GM18868 (cell line): ENCODE data around the gene VPS8.

Source experiments
- ATAC-seq: cut with Tn5 transposase; IDR thresholded peaks from one replicate; pipeline ENCODE4 v1.9.1; 2021; ENCODE audit warnings: mild to moderate bottlenecking, moderate library complexity; ENCODE audit not compliant: unreplicated experiment

Gene VPS8

GRCh38 chr3:185040425-185040824 is 228.5 kb downstream of the VPS8 start:
- ATAC-seq = no peak

DNA sequence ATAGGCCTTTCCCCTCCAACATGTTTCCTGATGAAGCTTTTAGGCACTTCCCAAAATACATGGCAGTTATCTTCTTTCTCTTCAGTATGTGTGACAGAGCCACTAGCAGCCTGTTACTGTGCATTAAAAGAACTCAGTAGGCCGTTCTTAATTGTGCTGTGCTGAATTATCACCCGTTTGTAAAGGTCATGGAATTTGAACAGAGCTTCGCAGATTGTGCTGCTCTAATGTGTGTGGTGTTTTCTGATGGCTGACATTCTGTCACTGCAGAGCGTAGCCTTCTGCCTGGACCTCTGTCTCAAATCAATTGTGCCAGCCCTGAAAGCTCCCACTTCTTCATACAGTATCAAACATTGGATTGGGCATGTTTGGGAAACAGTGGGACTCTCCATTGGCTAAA is 229.6 kb downstream of the VPS8 start:
- no peak for ATAC-seq

DNA sequence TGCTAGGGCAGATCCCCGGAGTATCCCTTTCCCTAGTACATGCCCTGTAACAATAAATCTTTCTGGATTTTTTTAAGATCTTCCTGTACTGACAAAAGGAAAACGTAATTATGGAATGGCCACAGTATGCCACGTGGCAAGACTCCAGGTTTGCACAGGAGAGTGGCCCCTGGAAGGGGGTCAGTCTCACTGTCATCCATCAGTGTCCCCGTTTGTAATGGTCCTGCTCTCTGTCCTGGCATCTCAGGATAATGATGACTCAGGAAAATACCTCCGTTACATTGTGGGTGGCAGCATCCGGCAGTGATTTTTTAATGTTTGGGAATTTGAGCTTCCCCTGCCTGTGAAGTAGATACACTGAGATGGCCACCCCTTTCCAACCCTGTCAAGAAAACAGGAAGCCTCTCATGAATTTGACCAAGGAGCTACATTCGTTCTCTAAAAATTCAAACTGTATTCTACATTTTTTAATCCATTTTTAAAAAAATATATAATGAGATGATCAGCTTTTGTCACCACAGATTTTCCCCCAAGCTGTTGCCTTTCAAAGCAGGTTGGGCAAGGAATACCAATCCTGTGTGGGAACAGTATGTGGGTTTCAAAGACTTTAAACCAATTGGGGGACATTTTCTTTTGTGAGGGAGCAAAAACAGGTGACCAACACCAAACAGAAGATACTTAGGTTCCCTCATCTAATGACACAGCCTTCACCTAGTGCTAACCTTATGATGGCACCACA is 230.5 kb downstream of the VPS8 start:
- no peak for ATAC-seq

GRCh38 chr3:185046164-185046515 is 234.2 kb downstream of the VPS8 start:
- no peak for ATAC-seq

DNA sequence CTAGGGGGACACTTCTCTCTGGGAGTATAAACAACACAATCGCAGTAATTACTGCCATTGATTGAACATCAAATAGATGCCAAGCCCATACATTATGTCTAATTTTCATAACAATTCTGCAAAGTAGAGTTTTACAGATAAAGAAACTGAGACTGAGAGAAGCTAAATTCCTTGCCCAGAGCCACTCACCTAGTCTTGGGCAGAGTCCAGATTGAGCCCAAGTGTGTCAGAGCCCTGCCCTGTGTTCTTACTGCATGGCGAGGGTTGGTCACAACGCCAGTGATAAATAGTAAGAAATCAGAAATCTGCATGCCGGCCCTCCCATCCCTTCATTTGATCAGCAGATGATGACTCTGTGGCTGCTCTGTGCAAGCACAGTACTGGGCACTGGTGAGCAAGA is 234.6 kb downstream of the VPS8 start:
- ATAC-seq = no peak

GRCh38 chr3:185049710-185050109 is 237.7 kb downstream of the VPS8 start:
- ATAC-seq = no peak

GRCh38 chr3:185051801-185052200 is 239.8 kb downstream of the VPS8 start:
- no peak for ATAC-seq

DNA sequence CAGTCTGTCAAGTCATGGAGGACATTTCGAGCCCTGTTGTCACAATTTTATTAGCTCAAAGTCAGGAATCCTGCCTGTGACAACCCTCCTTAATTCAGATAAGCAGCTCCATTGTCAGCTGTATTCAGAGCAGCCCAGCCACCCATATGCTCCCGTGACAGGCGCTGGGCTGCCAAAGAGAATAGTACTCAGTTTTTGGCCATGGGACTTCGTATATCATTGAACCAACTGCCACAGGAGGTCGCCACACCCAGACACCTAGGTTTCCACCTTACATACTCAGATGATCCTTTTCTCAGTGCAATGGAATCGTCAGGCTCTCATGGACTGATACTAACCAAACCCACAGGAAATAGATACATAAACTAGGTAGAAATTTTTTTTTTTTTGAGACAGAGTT is 240.7 kb downstream of the VPS8 start:
- no peak for ATAC-seq

- no peak for ATAC-seq
Measured at GRCh38 chr3:185056908-185057307, 244.9 kb downstream of the VPS8 start.

DNA sequence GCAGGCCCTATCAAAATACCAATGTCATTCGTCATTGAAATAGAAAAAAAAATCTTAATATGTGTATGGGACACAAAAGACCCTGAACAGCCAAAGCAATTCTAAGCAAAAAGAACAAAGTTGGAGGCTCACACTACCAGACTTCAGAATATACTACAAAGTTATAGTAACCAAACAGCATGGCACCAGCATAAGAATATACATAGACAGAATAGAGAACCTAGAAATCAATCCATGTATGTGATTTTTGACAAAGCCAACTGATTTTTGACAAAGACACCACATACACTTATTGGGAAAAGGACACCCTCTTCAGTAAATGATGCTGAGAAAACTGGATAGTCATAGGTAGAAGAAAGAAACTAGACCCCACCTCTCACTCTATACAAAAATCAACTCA is 245.9 kb downstream of the VPS8 start:
- no peak for ATAC-seq

GRCh38 chr3:185058796-185059195 is 246.8 kb downstream of the VPS8 start:
- no peak for ATAC-seq

DNA sequence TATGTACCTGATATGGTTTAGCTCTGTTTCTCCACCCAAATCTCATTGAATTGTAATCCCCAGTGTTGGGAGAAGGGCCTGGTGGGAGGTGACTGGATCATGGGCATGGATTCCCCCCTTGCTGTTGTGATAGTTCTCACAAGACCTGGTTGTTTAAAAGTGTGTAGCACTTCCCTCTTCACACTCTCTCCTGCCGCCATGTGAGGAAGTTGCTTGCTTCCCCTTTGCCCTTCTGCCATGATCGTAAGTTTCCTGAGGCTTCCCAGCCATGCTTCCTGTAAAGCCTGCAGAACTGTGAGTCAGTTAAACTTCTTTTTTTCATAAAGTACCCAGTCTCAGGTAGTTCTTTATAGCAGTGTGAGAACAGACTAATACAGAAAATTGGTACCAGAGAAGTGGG is 247.8 kb downstream of the VPS8 start:
- no peak for ATAC-seq

DNA sequence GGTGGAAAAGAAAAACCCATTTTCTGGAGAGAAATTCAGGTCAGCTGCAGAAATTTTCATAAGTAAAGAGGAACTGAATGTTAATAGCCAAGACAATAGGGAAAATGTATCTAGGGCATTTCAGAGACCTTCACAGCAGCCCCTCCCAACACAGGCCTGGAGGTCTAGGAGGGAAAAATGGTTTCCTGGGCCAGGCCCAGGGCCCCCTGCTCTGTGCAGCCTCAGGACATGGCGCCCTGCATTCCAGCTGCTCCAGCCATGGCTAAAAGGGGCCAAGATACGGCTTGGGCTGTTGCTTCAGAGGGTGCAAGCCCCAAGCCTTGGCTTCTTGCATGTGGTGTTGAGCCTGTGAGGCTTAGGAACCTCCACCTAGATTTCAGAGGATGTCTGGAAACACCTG is 248.7 kb downstream of the VPS8 start:
- ATAC-seq = no peak

DNA sequence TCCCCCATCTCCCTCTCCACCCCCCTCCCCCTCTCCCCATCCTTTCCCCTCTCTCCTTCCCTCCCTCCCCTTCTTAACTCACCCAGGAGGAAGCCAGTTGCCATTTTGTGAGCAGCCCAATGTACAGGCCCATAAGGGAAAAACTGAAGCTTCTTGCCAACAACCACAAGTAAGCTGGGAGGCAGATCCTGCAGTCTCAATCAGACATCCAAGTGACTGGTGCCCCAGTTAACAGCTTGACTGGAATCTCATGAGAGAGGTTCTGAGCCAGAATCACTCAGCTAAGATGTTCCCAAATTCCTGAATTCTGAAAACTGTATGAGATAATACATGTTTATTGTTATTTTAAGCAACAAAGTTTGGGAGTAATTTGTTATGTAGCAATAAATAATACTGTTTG is 250.2 kb downstream of the VPS8 start:
- no peak for ATAC-seq

DNA sequence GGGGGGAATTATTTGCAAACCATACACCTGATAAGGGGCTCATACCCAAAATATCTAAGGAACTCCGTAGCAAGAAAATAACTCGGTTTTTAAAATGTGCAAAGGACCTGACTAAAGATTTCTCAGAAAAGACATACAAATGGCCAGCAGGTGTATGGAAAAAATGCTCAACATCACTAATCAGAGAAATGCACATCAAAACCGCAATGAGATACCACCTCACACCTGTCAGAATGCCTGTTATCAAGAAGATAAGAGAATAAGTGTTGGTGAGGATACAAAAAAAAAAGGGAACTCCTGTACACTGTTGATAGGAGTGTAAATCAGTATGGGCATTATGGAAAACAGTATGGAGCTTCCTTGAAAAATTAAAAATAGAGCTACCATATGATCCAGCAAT is 251.5 kb downstream of the VPS8 start:
- ATAC-seq = no peak

DNA sequence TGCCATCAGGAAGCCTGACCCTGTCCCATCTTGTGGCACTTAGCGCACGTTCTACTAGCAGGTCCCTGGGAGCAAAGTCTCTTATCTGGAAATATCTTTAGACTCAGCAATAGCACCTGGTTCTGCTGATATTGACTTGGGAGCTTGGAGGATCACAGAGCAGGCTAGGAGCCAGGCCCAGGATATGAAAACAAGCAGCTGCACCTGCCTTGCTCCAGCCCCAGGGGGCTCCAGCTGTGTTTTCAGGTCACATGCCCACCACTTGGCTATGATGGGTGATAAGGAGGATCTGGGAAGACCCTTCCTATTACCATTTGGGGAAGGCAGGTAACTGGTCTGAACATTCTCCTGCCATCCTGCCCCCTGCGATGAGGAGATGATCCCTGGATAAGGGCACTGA is 253.1 kb downstream of the VPS8 start:
- no peak for ATAC-seq

DNA sequence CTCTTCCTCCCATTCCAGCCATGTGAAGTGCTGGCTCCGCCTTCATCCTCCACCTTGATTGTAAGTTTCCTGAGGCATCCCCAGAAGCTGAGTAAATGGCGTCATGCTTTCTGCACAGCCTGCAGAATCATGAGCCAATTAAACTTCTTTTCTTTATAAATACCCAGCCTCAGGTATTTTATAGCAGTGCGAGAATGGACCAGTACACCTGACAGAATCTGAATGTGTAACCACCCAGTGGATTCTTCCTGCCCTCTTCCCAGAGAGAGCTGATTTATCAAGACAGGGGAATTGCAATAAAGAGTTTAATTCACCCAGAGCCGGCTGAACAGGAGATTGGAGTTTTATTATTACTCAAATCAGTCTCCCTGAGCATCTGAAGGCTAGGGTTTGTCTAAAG is 254.3 kb downstream of the VPS8 start:
- ATAC-seq = no peak

DNA sequence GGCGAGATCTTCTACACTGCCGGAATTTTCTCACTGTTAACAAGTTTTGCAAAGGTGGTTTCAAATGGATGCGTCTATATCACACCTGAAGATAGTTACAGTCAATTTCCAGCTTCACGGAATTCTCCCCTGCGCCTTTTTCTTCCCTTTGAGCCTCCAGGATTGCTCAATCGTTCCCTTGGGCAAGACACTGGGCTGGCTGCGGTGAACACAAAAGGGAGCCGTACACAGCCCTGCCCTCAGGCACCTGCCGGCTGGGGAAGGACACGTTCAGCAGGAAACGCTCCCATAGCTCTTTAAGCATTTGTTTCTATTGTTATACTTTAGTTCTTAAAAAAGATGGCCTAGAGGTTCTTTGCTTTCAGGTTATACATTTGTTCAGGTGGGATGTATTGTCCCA is 255.2 kb downstream of the VPS8 start:
- no peak for ATAC-seq

- ATAC-seq = no peak
Measured at GRCh38 chr3:185069037-185070030, 257.4 kb downstream of the VPS8 start.

GRCh38 chr3:185070491-185071286 is 258.7 kb downstream of the VPS8 start:
- ATAC-seq = no peak

DNA sequence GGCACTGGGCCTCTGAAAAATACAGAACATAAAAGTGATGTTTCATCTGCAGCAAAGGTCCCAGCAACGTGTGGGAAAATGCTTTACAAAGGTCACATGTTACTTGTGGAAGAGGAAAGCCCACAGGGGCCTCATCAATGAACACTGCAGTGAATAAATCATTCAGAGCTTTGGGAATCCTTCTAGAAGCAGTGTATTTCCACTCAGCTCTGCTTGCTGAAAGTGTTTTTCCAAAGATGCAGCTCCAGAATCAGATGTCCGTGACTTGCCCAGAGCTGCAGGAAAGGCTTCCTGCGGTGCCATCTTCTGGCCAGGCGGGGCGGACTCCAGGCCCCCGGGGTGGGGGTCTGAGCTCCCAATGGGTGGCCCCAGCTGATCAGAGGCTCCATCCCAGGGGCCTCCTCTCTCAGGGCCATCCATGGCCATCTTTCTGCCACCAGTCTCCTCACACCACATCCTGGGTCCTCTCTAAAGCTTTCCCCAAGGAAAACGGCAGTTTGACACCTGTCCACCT is 259.4 kb downstream of the VPS8 start:
- no peak for ATAC-seq
